ENCODE measurements around the gene ARID5A.
A peak's percentile ranks its signal among the peaks of the same experiment; 100 is the strongest.

Gene ARID5A

DNA sequence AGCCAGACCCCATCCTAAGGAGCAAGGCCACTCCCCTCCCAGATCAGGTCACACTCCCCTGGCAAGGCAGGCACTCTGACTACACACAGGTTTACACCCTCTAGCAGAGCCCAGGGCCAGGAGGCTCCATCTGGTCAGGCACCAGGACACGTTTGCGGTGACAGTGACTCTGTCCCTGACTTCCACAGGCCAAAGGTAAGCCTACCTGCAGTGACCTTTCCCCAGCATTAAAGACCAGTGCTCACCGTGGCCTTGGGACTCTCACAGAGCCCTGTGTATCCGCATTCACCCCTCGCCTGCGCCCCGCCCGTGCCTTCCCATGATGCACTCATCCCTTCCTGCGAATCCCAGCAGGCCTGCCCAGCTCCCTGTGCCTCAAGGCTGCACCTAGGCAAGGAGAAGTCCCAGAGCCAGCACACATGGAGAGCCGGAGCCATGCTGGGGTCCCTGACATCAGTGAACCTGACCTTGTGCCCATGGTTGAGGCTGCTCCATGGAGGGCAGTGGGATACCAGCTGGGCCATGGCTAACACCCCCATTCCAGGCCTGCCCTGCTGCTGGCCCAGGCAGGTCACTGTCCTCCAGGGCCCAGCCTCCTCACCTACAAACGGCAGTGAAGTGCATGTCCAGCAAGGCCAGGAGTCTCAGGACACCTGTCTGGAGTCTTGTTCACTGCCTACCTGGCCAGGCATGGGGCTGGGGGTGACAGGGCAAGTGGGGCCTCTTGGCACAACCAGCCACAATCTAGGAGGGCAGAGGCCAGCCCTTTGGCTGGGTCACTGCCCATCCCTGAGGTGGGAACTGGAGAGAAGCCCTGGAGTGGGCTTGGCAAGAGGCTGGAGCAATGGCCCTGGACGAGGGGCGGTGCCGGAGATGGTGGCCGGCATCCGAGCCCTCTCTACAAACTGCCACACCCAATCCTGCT lies 34.4 kb upstream of the ARID5A start:
- no peak for DNase-seq (ENCODE audit: low read depth)
- no peak overlapping the region for H3K4me3 ChIP-seq (ENCODE audit: control insufficient read depth, low read depth, low read length)
- TF ChIP-seq CTCF (IDR thresholded peaks at IDR 0.05; ENCODE audit: control insufficient read depth, insufficient read depth, low read depth, low read length, missing control alignments): no peak

DNA sequence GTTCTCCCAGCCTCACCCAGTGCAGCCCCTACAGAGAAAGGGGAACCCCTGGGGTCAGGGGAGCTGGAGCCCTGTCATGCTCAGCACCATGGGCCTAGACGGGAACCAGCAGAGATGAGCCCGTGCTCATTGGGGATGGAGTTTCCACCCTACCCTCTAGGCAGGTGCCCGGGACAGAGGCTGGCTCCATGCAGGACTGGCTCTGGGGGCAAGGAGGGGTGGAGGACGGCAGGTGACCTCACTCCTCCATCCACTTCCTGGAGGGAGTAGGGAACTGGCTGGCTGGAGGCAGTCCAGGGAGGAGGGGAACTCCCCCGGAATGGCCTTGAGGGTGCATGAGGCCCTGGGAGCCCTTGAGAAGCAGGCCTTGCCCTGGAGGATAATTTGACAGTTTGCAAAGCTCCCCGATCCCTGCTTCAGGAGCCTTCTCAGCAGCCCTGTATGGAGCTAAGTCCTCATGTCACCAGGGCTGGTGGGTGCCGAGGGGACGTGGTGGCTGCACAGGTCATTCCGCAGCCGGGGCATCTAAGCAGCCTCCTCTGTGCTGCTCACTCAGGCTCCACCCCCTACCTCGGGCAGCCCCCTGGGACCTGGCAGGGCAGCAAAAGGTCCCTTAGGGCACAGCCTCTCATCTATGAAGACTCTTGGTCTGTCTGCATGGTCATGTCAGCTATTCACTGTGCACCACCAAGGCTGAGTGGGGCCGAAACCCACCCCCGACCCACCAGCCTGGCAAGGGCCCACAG lies 33.5 kb upstream of the ARID5A start:
- DNase-seq (ENCODE audit: low read depth): no peak
- no peak for TF ChIP-seq CTCF (IDR thresholded peaks at IDR 0.05; ENCODE audit: control insufficient read depth, insufficient read depth, low read depth, low read length, missing control alignments)
- H3K4me3 ChIP-seq (ENCODE audit: control insufficient read depth, low read depth, low read length): no peak overlapping the region

DNA sequence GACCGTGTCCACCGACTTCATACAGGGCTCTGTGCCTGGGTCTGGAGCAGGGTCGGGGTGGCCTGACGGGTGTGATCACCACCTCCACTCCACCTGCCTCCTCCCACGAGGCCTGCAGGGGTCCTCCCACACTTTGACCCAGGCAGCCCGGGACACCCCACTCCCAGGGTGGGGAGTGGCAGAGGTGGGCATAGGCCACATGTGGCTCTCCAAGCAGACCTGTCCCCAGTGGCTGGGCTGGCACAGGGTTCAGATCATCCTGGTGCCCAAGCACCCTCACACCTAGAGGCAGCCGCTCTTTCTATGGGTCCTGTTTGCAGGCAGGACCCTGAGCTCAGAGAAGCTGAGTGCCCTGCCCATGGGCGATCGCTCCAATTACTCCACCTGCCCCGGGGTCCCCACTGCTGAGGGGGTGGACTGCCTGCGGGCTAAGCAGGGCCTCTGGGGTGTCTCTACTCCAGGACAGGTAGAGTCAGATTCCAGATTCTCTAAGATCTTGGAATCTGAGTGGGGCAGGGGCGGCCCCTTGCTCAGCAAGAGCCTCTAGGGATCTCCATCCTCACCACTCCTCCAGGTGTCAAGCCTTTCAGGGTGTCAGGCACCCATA lies 32.8 kb upstream of the ARID5A start:
- no peak for TF ChIP-seq CTCF (IDR thresholded peaks at IDR 0.05; ENCODE audit: control insufficient read depth, insufficient read depth, low read depth, low read length, missing control alignments)
- no peak overlapping the region for H3K4me3 ChIP-seq (ENCODE audit: control insufficient read depth, low read depth, low read length)
- no peak for DNase-seq (ENCODE audit: low read depth)

DNA sequence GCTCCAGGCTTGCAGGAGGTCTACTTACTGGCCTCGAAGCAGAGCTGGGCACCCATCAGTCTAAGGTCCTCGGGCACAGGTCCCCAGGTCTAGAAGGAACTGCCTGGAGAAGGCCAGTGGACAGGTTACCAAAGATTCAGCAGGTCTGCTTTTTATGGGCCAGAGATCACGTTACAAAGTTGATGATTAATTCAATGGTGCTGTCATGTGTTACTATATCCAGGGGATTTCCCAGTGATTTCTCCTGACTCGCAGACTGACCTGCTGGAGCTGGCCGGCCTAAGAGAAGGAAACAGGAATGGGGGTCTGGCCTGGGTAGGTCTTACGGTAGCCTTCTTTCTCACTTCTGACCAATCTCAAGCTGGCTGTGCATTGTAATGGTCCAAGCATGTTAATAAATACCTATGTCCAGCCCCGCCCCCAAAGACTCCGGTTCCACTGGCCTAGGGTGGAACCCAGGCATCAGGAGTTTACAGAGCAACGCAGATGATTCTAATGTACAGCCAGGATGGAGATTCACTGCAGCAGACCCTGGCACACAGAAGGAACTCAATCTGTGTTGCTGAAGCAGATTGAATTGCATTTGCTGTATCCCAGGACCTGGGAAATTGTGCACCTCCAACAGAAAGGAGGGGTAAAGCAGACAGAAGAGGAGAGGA lies 31.2 kb upstream of the ARID5A start, which contains the start of gene NEURL3:
TSS of gene NEURL3 (minus strand) at position 127 of the 659 bp plus-strand sequence. CDS start at position 56, 71 bp downstream.
- TF ChIP-seq CTCF (IDR thresholded peaks at IDR 0.05; ENCODE audit: control insufficient read depth, insufficient read depth, low read depth, low read length, missing control alignments): no peak
- no peak within 1 kb of the TSS for H3K4me3 ChIP-seq (ENCODE audit: control insufficient read depth, low read depth, low read length)
- peak; percentile 28 for DNase-seq (ENCODE audit: low read depth)

DNA sequence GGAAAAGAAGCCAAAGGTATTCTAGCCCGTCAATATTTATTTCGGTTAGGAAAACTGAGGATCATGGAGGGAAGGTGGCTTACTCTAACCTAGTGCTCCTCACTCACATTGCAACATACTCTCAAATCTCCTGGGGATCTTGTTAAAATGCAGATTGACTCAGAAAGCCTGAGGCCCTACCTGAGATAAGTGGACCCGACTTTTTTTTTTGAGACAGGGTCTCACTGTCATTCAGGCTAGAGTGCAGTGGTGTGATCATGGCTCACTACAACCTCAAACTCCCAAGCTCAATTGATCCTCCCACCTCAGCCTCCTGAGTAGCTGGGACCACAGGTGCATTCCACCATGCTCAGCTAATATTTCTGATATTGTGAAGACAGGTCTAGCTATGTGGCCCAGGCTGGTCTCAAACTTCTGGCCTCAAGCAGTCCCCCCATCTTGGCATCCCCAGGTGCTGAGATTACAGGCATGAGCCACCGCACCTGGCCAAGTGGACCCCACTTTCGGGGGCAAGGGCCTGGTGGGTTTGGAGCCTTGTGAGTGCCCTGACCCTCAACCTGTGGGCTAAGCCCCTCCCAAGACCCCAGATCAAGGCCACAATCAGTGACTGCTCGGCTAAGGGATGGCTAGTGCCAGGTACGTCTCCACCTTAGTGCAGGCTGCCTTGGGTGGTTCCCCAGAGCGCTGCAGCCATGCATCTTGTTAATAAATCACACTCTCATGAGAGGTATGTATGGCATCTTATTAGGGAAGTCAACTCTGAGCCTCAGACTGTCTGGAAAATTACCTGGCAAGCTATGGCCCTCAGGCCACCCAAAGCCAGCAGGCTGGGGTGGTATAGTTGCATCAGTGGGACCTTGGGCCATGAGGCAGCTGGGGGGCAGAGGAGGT lies 30.3 kb upstream of the ARID5A start:
- no peak overlapping the region for H3K4me3 ChIP-seq (ENCODE audit: control insufficient read depth, low read depth, low read length)
- no peak for DNase-seq (ENCODE audit: low read depth)
- no peak for TF ChIP-seq CTCF (IDR thresholded peaks at IDR 0.05; ENCODE audit: control insufficient read depth, insufficient read depth, low read depth, low read length, missing control alignments)

Measured in AG09309 (cell line).